ENCODE measurements around the gene TSFM. TPM values are rescaled to one million over a fixed set of nuclear protein-coding genes. Genes with fewer than 3 reads are reported as not detected.

The TSFM gene
- total RNA-seq, 4 donors from 2014 or later, result 18.5 to 37.2 (median 24.7) TPM

DNA sequence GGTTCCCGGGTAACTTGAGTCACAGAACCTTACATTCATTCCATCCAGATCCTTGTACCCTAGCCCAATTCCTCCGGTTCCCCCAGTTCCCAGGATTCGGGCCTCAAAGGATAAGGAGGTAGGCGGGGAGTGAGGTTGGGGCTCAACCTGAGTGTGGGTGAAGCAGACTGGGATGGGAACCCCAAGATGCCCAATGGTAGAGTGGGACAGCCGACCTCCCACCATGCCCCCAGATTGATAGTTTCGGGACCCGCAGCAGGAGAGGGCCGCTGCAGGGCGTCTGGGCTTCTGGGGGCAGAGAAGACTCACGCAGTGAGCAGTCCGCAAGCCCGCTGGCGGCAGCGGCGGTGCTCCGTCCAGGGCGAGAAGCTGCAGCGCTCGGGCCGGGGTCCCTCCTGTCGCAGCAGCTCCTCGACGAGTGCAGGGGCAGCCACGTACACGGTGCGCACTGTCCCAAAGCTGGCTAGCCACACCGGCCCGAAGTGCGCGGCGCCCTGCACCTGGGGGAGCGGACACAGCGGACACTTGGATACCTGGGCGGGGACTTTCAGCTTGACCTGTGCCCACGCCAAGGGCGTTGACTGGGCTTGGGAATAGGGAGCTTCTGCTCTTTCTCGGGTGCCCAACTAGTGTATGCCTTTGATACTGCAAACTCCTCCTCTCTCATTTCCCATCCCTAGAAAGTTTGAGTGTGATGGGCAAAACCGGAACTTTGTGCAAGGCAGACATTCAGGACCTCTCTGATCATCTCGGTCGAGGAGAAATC lies 16.7 kb upstream of the TSFM start:
- peaks cover 0 to 55% (median 10%) of the 10 kb centered on the region in 4 donors for H3K27me3 ChIP-seq
- H3K4me1 ChIP-seq, result peaks cover 25 to 36% (median 27%) of the 10 kb centered on the region in 3 donors
- WGBS, 2 donors, result 2 to 4% methylated on average over 8 to 12 of the region's 40 CpGs
- H3K27ac ChIP-seq, result no peak overlapping the region
- intact Hi-C loops (cut with DNase I), result no loop called here
- peaks cover 0 to 33% (median 5%) of the 10 kb centered on the region in 3 donors for H3K36me3 ChIP-seq
- H3K9me3 ChIP-seq, result no peaks in the 10 kb centered on the region
- no peak for DNase-seq
- TF ChIP-seq, protein P1, sequence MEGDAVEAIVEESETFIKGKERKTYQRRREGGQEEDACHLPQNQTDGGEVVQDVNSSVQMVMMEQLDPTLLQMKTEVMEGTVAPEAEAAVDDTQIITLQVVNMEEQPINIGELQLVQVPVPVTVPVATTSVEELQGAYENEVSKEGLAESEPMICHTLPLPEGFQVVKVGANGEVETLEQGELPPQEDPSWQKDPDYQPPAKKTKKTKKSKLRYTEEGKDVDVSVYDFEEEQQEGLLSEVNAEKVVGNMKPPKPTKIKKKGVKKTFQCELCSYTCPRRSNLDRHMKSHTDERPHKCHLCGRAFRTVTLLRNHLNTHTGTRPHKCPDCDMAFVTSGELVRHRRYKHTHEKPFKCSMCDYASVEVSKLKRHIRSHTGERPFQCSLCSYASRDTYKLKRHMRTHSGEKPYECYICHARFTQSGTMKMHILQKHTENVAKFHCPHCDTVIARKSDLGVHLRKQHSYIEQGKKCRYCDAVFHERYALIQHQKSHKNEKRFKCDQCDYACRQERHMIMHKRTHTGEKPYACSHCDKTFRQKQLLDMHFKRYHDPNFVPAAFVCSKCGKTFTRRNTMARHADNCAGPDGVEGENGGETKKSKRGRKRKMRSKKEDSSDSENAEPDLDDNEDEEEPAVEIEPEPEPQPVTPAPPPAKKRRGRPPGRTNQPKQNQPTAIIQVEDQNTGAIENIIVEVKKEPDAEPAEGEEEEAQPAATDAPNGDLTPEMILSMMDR (IDR thresholded peaks at IDR 0.05), result no peak
- no peak for TF ChIP-seq POLR2A (IDR thresholded peaks at IDR 0.05)
- peak overlapping the region; percentile 23 to 70 (median 52) for H3K4me3 ChIP-seq

DNA sequence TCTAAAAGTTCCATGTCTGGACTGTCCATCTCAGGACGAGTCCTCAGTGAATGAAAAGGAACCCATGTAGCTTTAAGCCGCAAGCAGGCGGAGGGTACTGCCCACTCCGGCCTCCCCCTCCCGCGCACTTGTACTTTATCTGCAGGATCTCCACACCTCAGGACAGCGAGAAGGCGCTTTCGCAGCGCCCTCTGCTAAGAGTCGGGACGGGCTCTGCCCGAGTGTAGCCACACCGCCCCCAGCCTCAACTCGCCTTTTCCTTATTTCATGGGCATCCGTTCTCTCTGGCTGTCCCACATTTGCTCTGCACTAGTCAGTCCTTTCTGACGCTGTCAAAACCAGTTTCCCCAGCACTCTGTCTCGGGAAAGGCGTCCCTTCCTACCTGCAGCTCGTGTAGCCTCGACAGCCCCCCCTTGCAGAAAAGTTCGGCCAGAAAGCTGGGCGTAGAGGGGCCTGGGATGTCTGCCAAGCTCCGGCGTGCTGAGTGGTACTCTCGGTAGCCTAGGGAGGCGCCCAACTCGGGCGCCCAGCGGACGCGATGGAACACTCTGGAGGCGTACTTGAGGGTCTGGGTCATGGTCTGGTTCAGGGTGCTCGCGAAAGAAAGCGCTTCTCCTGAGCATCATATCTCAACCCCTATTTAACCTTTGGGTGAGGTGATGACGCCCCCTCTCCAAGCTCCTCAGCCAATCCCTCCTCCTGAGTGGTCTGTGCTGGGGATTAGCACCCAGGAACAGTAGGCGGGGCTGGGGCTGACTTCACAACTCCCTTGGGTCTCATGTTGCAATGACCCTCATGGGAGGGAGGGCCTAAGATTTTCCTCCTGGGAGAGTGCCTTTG lies 15.9 kb upstream of the TSFM start, which contains the start of gene CYP27B1:
Gene CYP27B1, minus strand, starts transcription at position 615 of the 841 bp plus-strand sequence. Its CDS starts 37 bp downstream, at position 578.
- intact Hi-C loops (cut with DNase I), result no loop called here
- peaks cover 0 to 55% (median 10%) of the 10 kb centered on the region in 4 donors for H3K27me3 ChIP-seq
- 3 to 12% methylated on average over 16 to 22 of the region's 38 CpGs for WGBS, 2 donors
- H3K9me3 ChIP-seq, result no peaks in the 10 kb centered on the region
- H3K4me3 ChIP-seq, result peak within 1 kb of the TSS; percentile 23 to 70 (median 52)
- H3K27ac ChIP-seq, result no peak within 1 kb of the TSS
- H3K4me1 ChIP-seq, result peaks cover 32 to 44% (median 35%) of the 10 kb centered on the region in 3 donors
- peaks cover 0 to 33% (median 5%) of the 10 kb centered on the region in 3 donors for H3K36me3 ChIP-seq
- DNase-seq, result no peak
- TF ChIP-seq, protein P1 (IDR thresholded peaks at IDR 0.05), result no peak
- TF ChIP-seq POLR2A (IDR thresholded peaks at IDR 0.05), result no peak

DNA sequence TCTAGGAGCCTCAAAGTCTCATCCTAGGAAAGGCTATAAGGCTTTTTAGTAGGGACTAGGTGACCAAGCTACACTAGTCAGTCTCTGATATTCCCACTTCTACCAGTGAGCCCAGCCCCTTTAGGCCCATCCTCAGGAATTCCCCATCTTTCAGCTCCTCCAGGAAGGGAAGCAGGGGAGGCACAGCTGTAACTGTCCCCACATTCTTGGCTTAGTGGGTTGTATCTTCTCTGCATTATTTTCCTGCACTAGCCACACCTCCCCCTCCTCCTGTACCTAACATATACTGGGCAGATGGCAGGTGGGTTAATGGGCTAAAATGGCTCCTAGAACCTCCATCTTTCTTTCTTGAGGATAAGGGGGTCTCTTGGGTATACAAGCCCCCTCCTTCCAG lies 15.3 kb upstream of the TSFM start:
- Histone ChIP-seq H3K27ac (no peak overlapping the region), H3K27me3 (peaks cover 0 to 51% (median 10%) of the 10 kb centered on the region in 4 donors), H3K9me3 (no peaks in the 10 kb centered on the region), H3K4me1 (peaks cover 33 to 44% (median 35%) of the 10 kb centered on the region in 3 donors), H3K36me3 (peaks cover 0 to 33% (median 5%) of the 10 kb centered on the region in 3 donors), H3K4me3 (no peak overlapping the region)
- no peak for TF ChIP-seq POLR2A (IDR thresholded peaks at IDR 0.05)
- TF ChIP-seq, protein P1 (IDR thresholded peaks at IDR 0.05), result no peak
- intact Hi-C loops (cut with DNase I), result no loop called here
- DNase-seq, result no peak

DNA sequence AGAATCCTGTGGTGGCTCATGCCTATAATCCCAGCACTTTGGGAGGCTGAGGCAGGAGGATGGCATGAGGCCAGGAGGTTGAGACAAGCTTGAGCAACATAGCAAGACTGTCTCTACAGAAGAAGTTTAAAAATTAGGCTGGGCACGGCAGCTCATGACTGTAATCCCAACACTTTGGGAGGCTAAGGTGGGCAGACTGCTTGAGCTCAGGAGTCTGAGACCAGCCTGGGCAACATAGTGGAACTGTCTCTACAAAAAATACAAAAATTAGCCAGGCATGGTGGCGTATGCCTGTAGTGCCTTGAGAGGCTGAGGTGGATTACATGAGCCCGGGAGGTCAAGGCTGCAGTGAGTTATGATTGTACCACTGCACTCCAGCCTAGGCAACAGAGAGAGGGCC lies 14.7 kb upstream of the TSFM start:
- peaks cover 33 to 45% (median 35%) of the 10 kb centered on the region in 3 donors for H3K4me1 ChIP-seq

More for the DNA sequence above, 14.7 kb upstream of the TSFM start:
- intact Hi-C loops (cut with DNase I), result no loop called here
- no peaks in the 10 kb centered on the region for H3K9me3 ChIP-seq
- no peak overlapping the region for H3K27ac ChIP-seq
- peaks cover 0 to 33% (median 5%) of the 10 kb centered on the region in 3 donors for H3K36me3 ChIP-seq
- DNase-seq, result no peak
- TF ChIP-seq POLR2A (IDR thresholded peaks at IDR 0.05), result no peak
- TF ChIP-seq, protein P1 (IDR thresholded peaks at IDR 0.05), result no peak
- H3K27me3 ChIP-seq, result peaks cover 0 to 46% (median 10%) of the 10 kb centered on the region in 4 donors
- 88 to 95% methylated on average over 3 of the region's 3 CpGs for WGBS, 2 donors
- H3K4me3 ChIP-seq, result no peak overlapping the region
